ENCODE measurements around the gene CEP85.

The CEP85 gene

DNA sequence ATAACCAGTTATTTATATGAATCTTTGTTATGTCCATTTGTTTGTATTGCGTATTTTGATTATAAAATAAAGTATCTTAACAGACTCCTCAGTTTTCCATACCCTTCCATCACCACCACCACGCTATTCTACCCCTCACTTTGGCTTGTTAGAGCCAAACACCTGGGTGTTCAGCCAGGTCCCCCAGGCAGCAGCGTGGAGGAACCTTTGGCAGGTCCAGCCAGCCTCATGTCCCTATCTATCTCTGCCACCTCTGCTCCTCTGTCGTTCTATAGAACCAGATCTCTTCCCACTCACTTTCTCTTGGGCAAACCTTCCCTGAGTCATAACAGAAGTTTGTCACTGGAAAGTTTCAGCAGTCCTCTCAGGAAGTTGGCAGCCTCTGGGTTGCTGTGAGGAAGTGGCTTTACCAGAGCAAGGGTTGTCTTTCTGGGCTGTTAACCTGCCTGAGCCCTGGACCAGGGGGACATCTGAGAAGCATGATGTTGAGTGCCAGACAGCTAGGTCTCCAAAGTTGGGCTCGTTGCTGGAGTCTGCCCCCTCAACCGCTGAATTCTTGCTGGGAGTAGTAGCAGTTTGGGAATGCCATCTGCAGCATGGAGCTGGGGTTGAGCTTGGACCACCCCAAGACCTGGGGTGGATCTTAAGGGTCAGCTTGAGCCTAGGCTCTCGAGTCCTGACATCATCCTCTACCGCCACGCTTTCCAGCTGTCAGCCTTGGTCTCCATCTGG is 44.9 kb downstream of the CEP85 start:
- no peak for DNase-seq

DNA sequence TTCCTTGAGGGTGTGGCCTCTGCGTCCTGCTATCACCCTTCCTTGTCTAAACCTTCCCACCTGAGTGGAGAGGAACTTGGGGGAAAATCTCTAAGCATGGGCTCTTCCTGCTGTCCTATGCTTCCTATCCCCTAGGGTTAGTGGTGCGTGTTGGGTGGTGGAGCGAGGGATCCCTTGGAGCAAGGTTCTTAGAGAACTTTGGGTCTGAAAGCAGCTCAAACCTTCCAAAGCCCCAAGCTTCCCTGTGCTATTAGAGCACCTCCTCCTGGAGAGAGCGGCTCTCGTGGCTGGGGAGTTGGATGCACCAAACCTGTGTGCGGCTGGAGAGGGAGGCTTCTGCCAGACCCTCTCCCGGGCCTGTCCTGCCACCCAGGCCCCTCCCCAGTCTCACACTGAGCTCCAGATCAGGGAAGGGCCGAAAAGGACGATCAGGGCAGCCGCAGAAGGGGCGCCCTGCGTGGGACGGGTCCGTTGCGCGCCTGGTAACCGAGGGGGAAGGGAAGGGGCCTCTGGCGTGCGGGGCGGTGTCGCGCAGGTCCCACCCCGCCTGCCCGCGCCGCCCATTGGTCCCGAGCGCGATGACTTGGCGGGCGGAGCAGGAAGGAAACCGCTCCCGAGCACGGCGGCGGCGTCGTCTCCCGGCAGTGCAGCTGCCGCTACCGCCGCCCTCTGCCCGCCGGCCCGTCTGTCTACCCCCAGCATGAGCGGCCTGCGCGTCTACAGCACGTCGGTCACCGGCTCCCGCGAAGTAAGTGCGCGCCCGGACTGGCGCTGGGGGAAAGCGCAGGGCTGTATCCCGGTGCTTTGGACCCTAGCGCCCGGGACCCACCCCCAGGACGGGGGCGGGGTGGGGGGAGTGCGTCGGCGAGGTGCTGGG is 45.7 kb downstream of the CEP85 start, which contains the start of gene SH3BGRL3:
SH3BGRL3 (plus strand) TSS at position 631 of the 877 bp plus-strand sequence; CDS start at position 701, 70 bp downstream.
- peak; percentile 69 to 81 (median 79) for DNase-seq

DNA sequence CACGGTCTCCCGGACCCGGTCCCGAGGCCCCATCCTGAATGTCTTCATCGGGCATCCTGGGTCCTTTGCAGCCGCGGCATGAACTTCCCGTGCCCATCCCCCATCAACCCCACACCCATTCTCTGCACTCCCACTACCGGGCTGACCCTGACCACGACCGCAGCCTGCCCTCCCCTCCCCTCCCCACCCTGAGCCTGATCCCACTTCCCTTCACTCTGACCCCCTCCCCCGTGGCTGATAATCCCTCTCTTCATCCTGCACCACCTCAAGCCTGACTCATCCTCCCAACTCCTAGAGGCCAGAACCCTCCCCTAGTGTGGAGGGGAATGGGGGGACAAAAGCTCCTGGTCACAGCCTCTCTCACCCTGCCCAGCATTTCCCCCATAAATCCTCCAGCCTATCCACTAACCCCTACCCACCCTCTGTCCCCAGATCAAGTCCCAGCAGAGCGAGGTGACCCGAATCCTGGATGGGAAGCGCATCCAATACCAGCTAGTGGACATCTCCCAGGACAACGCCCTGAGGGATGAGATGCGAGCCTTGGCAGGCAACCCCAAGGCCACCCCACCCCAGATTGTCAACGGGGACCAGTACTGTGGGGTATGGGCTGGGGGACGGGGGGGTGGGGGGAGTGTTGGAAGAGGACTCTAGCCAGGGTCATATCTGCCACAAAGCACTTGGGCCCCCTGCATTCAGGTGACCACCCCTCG is 46.5 kb downstream of the CEP85 start:
- no peak for DNase-seq

DNA sequence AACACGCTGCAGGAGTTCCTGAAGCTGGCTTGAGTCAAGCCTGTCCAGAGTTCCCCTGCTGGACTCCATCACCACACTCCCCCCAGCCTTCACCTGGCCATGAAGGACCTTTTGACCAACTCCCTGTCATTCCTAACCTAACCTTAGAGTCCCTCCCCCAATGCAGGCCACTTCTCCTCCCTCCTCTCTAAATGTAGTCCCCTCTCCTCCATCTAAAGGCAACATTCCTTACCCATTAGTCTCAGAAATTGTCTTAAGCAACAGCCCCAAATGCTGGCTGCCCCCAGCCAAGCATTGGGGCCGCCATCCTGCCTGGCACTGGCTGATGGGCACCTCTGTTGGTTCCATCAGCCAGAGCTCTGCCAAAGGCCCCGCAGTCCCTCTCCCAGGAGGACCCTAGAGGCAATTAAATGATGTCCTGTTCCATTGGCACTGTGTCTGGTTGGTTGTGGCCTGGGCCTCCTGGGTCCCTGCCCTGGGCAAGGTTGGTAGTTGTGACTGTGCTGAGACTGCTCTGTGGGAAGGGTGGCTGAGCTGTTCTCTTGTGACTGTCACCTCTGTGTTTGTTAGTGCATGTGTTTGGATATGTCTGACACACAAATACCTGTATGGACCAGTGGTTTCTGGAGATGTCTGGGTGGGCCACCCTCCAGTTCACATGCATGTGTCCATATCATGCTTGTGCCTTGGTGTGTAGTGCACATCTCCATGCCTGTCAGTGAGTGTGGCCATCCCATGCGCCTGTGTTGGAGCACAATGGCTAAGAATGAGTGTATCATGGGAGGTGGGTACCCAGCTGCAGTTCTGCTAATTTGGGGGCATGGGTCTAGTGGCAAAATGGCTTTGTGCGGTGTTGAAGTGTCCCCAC is 47.3 kb downstream of the CEP85 start:
- DNase-seq, result no peak

DNA sequence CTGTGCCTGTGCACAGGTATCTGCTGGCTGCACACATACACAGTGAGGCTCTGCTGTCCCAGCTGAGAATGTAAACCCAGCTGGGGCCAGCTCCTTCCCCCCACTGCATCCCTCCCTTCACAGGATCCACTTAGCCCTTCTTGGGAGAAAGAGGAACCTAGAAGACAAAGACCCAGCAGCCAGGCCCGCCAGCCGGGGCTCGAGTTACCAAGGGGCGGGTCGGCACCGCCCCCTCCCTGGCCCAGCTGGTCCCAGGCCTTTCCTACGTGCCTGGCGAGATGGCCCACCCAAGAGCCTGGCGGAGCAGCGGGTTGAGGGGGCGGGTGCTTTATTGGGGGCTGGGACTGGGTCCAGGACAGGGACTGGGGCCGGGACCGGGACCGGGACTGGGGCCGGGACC is 48.0 kb downstream of the CEP85 start:
- DNase-seq, result peak in 2 of 3 experiments; percentile 8 to 12

DNA sequence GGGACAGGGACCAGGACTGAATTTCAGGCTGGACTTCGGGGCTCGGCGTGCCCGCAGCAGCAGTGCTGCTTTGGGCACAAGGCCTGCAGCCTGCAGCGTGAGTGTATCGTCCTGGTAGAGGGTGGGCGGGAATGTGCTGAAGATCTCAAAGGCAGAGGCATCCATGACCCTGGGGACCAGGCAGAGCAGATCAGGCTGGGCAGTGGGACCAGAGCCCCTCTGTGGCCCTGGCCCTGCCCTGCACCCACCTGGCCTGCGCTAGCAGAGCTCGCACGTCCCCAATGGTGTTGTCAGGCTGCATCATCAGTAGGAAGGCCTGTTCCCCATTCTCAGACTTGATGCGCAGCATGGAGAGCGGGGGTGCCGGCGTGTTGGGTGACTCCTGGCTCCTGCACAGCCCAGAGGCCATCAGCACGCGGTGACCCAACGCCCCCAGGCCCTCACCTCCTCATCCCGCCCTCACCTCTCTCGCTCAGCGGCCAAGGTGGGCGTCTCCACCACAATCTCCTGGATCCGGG is 48.5 kb downstream of the CEP85 start:
- no peak for DNase-seq

DNA sequence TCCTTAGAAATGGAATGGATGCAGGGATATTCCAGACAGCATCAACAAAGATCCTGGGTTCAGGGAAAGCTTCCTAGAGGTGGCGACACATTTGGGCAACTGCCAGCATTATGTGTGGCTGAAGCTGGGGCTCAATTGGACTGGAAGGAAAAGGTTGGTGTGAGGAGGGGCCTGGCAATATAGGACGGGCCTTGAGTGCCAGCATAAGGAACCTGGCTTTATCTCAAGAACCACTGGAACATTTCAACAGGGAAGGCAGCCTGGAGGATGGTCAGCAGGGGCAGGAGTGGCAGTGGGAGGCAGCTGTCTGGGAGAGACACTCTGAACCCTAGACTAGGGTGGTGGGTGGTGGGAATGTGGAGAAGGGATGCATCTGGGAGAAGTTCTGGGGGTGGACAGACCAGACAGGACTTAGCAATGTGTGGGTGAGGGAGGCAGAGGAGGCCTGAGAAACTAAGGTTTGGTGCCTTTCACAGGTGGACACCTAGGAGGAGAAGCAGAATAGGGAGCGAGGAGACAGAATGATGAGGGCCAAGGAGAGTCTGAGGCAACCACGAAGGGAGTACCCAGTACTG is 49.4 kb downstream of the CEP85 start:
- no peak for DNase-seq

DNA sequence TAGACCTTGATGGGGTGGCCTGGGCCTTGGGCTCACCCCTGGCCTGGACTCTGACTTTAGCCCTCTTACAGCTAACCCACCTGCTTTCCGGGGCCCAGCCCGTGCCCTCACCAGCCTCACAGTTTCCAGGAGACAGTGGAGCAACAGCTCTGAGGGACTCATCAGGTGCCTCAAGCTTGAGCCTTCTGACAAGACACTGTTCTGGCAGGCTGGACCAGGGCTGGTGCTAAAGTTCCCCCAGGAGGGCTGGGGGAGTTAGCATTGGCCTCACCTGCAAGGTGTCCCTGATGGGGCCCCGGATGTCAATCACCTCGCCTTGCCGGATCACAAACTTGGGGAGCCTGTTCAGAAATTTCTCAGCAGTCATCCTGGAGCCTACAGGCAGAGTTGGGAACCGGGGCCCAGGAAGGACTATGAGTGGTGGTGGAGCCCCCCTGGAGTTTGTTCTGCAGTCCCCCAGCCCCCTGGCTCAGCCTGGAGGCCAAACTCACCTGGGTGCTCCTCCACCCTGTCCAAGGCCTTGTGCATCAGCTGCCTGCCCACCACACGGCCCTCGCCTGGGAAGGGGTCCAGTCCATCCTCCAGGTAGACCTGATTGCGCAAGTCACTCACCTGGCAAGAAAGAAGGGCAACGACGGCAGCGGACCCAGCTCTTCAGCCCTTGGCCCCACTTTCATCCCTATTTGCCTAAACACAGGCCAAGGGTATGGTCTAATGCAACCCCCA is 50.0 kb downstream of the CEP85 start:
- no peak for DNase-seq

DNA sequence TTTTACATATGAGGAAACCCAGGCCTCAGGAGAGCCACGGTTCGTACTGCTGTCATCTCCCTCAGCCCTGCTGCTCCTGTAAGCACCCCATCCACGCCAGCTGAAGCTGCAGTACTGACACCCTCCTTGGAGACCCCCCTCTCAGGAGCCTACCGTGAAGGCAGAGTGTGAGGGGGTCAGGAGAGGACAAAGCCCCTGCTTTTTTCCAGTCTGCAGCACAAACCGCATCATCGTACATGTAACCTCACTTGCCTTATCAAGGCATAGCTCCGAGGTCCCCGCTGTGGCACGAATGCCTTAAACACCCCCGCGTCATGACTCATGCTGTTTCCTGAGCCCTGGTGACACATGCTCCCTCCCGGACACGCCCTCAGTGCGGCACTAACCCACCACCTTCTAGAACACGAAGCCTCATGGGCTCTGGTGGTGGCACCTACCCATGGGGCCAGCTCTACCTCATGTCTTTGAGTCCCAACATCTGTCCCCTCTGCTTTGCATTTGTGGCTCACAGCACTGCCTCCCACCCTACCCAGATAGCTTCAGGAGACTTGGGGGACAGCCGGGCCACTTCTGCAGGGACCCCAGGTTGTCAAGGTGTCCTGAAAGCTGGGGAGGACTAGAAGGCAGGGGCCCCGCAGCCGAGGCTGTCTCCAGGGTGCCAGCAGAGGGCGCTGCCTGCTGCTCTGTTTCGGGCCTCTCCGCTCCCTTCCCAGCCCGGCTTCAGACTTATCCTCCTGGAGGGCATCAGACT is 50.8 kb downstream of the CEP85 start:
- DNase-seq, result peak; percentile 12 to 26 (median 16)

DNA sequence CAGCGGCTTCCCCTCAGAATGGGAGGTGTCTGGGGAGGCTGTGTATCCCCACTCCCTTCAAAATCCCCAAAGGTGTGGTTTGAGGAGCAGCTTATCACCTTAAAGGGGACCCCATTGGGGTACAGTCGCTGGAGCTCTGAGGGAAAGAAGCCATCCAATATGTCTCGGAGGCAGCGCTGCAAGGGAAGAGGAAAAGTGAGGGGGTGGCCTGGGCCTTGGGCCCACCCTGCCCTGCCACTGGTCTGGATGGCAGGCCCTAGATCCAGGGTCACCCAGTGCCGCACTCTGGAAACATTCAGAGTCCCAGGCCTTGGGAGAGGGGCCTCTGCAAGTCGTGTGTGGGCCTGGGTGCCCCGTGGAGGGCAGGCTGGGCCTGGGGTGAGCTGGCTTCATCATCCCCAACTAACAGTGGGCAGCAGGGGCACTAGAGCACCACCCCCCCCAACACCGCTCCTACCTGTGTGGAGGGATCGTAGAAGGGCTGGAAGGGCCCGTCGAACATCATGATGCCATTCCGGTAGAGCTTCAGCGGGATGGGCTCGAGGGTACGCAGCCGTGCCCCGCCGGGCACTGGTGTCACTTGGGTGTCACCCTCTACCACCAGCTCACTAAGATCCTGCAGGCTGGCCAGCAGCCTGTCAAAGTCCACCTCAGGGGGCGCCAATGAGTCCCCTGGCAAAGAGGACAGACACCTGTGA is 51.5 kb downstream of the CEP85 start:
- DNase-seq, result no peak

DNA sequence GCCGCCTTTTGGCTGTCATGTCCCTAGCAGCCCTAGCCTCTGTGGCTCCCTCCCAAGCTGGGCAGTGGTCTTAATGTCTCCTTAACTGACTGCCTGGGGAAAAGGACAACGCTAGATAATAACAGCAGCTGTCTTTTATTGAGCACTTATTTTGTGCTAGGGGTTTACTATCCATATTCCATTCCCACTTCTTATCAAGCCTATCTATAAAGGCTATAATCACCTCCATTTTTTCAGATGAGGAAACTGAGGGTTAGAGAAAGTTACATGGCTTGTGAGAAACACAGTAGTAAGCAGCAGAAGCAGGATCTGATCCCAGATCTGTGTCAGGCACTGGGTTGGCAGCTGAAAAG is 52.0 kb downstream of the CEP85 start:
- DNase-seq, result peak in 1 of 3 experiments; percentile 16

DNA sequence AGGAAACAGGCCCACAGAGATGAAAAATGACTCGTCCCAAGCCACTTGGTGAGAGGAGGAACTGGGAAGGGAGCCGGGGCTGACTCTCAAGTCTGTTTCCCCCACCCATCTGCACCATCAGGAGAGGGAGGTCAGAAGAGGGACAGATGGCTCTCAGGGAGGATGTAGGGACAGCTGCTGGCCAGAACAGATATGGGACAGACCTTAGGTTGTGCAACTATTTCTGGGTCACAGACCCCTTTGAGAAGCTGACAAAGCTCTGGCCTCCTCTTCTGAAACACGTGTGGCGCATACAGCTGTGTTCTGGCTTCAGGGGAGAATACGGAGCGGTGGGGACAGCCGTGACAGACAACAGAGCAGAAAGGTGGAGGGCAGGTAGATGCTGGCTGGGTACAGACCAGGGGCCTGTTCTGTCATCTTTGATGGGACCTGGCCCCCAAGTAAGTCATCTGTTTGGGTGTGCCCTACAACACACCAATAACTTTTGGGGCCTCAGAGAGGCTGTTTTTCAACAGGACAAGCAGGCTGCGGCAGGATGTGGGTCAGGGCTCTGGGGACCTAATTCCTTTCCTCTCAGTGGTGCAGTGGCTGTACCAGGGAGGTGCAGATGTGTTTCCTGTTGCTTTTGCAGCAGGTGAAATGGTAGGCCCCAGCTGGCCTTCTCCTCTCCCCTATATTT is 53.2 kb downstream of the CEP85 start:
- DNase-seq, result no peak

DNA sequence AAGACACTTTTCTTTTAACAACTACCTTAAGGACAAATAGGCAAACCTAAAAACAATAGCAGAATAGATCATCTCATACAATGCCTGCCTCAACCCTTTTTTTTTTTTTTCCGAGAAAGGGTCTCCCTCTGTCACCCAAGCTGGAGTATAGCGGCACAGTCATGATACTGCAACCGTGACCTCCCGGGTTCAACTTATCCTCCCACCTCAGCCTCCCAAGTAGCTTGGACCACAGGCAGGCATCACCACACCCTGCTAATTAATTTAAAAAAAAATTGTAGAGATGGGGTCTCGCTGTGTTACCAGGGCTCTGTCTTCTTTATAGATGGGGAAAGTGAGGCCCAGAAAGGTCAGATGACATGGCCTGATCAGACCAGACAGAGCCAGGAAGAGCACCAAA is 53.8 kb downstream of the CEP85 start:
- no peak for DNase-seq

DNA sequence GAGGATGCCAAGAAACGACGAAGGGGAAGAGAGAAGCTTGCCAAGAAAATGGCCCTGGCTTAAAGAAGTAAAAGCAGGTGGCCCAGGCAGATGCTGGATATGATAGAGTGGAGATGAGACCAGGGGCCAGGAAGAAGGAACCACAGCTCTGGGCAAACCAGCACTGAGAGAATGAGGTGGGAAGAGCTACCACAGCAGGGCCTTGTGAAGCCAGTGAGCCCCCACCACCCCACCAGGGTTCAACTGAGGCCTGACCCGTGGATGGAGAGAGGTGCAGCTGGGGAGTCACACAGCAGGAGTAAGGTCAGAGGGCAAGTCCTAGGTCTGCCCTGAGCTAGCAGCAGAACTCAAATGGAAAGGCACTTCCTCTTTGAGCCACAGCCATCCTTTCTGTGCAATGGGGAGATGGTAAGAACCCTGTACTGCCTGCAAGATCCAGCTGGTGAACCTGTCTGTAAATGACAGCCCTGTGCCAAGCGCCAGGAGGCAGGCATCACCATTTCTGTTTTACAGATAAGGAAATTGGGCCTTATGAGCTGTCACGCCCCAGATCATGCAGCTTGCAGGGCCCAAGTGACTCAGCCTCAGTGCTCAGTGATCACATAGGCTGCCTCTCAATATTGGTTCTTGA is 54.4 kb downstream of the CEP85 start:
- no peak for DNase-seq

DNA sequence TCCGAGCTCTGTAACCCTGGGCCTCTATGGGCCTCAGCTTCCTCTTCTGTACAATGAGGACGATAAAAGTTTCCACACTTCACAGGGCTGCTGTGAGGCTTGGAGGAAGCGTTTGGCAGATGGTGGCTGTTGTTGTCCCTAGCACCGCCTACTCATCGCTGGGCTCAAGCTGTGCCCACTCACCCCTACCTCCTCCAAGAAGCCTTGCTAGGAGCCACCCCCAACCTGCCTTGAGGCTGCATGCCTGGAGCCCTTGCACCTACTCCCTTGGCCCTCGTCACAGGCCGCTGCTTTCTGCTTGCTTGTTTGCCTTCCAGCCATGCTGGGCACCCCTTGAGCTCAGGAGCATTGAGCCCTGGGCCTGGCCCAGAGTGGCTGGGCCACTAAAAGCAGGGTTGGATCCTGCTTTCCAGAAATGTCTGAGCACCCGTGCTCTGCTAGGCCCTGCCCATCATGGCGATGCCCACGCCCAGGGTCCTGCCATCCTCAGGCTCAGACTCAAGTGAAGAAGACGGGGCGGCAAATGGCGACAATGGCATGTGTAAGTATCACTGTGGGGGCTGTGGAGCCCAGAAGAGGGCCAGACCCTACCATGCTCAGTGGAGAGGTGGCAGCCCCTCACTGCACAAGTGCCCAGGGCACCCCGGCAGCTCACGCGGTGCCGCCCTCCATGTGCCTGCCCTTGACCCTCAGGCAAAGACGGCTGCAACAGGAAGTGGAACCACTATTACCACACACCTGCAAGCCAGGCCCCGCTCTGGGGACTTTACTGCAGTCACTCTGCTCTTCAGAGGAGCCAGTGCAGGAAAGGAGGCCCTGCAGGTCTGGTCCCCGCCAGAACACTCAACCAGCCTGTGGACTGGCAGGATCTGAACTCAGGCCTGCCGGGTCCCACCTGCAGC is 55.4 kb downstream of the CEP85 start:
- DNase-seq, result no peak

DNA sequence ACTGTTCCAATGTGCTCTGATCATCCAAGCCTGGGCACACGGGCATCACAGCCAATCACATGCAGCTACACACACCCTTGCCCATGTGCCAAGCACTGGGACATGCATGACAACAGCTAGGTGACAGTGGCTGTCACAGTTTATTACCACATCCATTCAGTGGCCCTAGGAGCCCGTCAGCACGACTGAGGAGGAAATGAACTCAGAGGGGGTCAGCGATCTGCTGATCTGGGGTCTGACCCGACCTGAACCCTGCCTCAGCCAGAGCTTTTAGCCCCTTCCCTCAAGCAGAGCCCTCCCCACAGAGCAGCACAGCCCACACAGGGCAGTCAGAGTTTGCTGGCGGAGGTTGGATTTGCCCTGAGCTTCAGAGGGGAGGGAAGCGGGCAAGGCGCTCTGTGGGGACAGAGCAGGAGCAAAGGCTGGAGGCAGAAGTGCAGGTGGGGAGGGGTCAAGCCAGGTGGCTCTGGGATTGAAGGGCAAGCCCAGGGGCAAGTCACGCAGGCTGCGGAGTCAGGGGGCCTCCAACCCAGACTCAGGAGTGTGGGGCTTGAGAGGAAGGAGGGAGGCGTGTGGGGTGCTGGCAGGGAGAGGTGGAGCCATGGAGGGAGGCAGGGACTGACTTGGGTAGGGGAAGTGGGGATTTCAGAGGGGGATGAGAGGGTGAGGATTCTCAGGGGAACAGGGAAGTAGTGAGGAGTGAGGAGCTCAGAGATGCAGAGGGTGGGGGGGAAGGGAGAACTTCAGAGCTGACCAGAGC is 56.3 kb downstream of the CEP85 start:
- no peak for DNase-seq

DNA sequence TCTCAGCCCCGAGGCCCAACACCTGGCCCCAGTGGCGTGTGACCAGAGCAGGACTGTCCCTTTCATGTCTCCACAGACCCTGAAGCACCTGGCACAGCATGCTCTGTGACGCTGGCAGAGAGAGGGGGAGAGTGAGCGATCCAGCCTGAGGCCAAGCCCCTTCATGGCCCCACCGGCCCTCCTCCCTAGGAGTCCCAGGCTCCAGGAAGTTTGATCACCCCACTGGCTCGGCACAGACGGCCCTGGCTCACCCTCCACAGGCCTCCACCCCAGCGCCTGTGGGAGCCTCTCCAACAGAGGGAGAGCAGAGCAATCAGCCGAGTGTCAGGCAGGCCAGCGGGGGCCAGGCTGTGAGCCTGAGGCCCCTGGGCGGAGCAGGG is 56.9 kb downstream of the CEP85 start:
- DNase-seq, result no peak

All from NCI-H1417 (cell line).